Smooth muscle cell (in vitro differentiated cells): Measurements from ENCODE around the gene BIRC3. TPM values are rescaled to one million over a fixed set of nuclear protein-coding genes. Genes with fewer than 3 reads are reported as not detected.

ENCODE experiments used
- DNase-seq: peaks from one replicate; lab custom pipeline; 2025; ENCODE audit not compliant: unreplicated experiment; lab: John Stamatoyannopoulos, UW
- H2AFZ ChIP-seq: fragments of 200-600 bp; sonication (generic); 2 replicates; pipeline ENCODE4 v1.6.0; 2016; ENCODE audit warnings: antibody characterized with exemption, low read depth, mild to moderate bottlenecking
- H3F3A ChIP-seq: fragments of 200-600 bp; sonication (generic); 2 replicates; pipeline ENCODE4 v1.6.0; 2017; ENCODE audit warnings: antibody characterized with exemption, low read depth
- H3K27ac ChIP-seq: fragments of 200-600 bp; sonication (generic); 2 replicates; pipeline ENCODE4 v1.5.1; 2016; ENCODE audit warnings: low read depth, mild to moderate bottlenecking
- H3K27me3 ChIP-seq: fragments of 200-600 bp; sonication (generic); 2 replicates; pipeline ENCODE4 v1.6.1; 2016; ENCODE audit warnings: low read depth, mild to moderate bottlenecking
- H3K36me3 ChIP-seq: fragments of 200-600 bp; sonication (generic); 2 replicates; pipeline ENCODE4 v1.5.1; 2016; ENCODE audit warnings: low read depth
- H3K4me1 ChIP-seq: fragments of 200-600 bp; sonication (generic); 2 replicates; pipeline ENCODE4 v1.5.1; 2016; ENCODE audit warnings: low read depth
- H3K4me2 ChIP-seq: fragments of 200-600 bp; sonication (generic); 2 replicates; pipeline ENCODE4 v1.6.0; 2016; ENCODE audit warnings: mild to moderate bottlenecking
- H3K4me3 ChIP-seq: fragments of 200-600 bp; sonication (generic); 2 replicates; pipeline ENCODE4 v1.5.1; 2016; ENCODE audit warnings: mild to moderate bottlenecking
- H3K79me2 ChIP-seq: fragments of 200-600 bp; sonication (generic); 2 replicates; pipeline ENCODE4 v1.6.0; 2016; ENCODE audit warnings: low read depth, mild to moderate bottlenecking
- H3K9ac ChIP-seq: fragments of 200-600 bp; sonication (generic); 2 replicates; pipeline ENCODE4 v1.6.0; 2016; ENCODE audit warnings: low read depth
- H3K9me3 ChIP-seq: fragments of 200-600 bp; sonication (generic); replicated peaks from 2 replicates; pipeline ENCODE4 v1.5.1; 2016; ENCODE audit warnings: low read depth
- H4K20me1 ChIP-seq: fragments of 200-600 bp; sonication (generic); 2 replicates; pipeline ENCODE4 v1.6.0; 2016; ENCODE audit warnings: low read depth
- CTCF ChIP-seq: fragments of 200-600 bp; sonication (generic); IDR thresholded peaks from 2 replicates; pipeline ENCODE4 v1.5.1; 2017; ENCODE audit warnings: borderline replicate concordance, mild to moderate bottlenecking, antibody characterized with exemption; ENCODE audit not compliant: insufficient read depth, poor library complexity, severe bottlenecking
- WGBS: methylation state at CpG from one replicate; pipeline ENCODE4 v1.1.7; 2016; ENCODE audit warnings: low lambda C conversion rate; 5-methylcytosine and 5-hydroxymethylcytosine counted together
- polyA plus RNA-seq: library from polyadenylated mRNA; unstranded; fragments of >200 nt; fragmentation: Nextera tagmentation; extraction: Ambion mirVana; gene quantifications from 2 replicates; pipeline ENCODE4 v1.2.1, GENCODE V29; 2016
- total RNA-seq: library from RNA; depleted of rRNA; stranded (reverse); fragments of >200 nt; gene quantifications from 2 replicates; pipeline ENCODE4 v1.2.3, GENCODE V29; 2014

The BIRC3 gene
- total and polyA plus RNA-seq, 2 experiments from 2014 or later = 0.94 to 1.6 TPM

GRCh38 chr11:102325088-102325487 lies 7.8 kb downstream of the BIRC3 start:
- DNase-seq = no peak
- WGBS = 84% methylated on average over 3 of the region's 3 CpGs
- Histone ChIP-seq H3K36me3 (no peaks in the 10 kb centered on the region), H3F3A (no peaks in the 10 kb centered on the region), H4K20me1 (no peaks in the 10 kb centered on the region), H3K27ac (no peak overlapping the region), H3K4me3 (no peak overlapping the region), H3K4me1 (no peaks in the 10 kb centered on the region), H2AFZ (no peak overlapping the region), H3K79me2 (no peaks in the 10 kb centered on the region), H3K9ac (no peak overlapping the region), H3K9me3 (no peaks in the 10 kb centered on the region), H3K4me2 (no peak overlapping the region), H3K27me3 (no peaks in the 10 kb centered on the region)
- no peak for TF ChIP-seq CTCF

GRCh38 chr11:102328748-102329147 lies 11.5 kb downstream of the BIRC3 start:
- no peak overlapping the region for H2AFZ ChIP-seq
- DNase-seq = no peak
- H3K9me3 ChIP-seq = no peaks in the 10 kb centered on the region
- no peak for TF ChIP-seq CTCF
- H4K20me1 ChIP-seq = no peaks in the 10 kb centered on the region
- H3K4me2 ChIP-seq = no peak overlapping the region
- H3K36me3 ChIP-seq = no peaks in the 10 kb centered on the region
- no peak overlapping the region for H3K27ac ChIP-seq
- H3K27me3 ChIP-seq = no peaks in the 10 kb centered on the region
- no peaks in the 10 kb centered on the region for H3K79me2 ChIP-seq
- H3K9ac ChIP-seq = no peak overlapping the region
- no peaks in the 10 kb centered on the region for H3F3A ChIP-seq
- no peaks in the 10 kb centered on the region for H3K4me1 ChIP-seq
- WGBS = 100% methylated on average over 1 of the region's 1 CpG
- H3K4me3 ChIP-seq = no peak overlapping the region

GRCh38 chr11:102330231-102330630 lies 12.9 kb downstream of the BIRC3 start:
- Histone ChIP-seq H3K79me2 (no peaks in the 10 kb centered on the region), H3K4me2 (no peak overlapping the region)
- DNase-seq = no peak

More at GRCh38 chr11:102330231-102330630, 12.9 kb downstream of the BIRC3 start:
- Histone ChIP-seq H2AFZ (no peak overlapping the region), H4K20me1 (no peaks in the 10 kb centered on the region), H3K27ac (no peak overlapping the region), H3K4me3 (no peak overlapping the region), H3F3A (no peaks in the 10 kb centered on the region), H3K9me3 (no peaks in the 10 kb centered on the region), H3K4me1 (no peaks in the 10 kb centered on the region), H3K9ac (no peak overlapping the region), H3K27me3 (no peaks in the 10 kb centered on the region), H3K36me3 (no peaks in the 10 kb centered on the region)
- TF ChIP-seq CTCF = no peak
